HFF-Myc (cell line): ENCODE measurements around the gene PRPH.

ENCODE experiments used
- DNase-seq: peaks from one replicate; pipeline ENCODE4 v3.0.0-alpha.2; 2011; ENCODE audit warnings: low read depth; ENCODE audit errors: extremely low read depth
- H3K4me3 ChIP-seq: replicated peaks from 2 replicates; pipeline ENCODE4 v1.5.1; 2011; ENCODE audit warnings: low read depth, mild to moderate bottlenecking, control low read depth, low read length
- CTCF ChIP-seq: IDR thresholded peaks from 2 replicates; pipeline ENCODE4 v1.5.1; 2012; ENCODE audit warnings: mild to moderate bottlenecking, low read depth, low read length, control low read depth; ENCODE audit errors: missing control alignments

The PRPH gene

GRCh38 chr12:49327887-49328286 lies 32.9 kb downstream of the PRPH start:
- no peak for TF ChIP-seq CTCF
- DNase-seq: no peak
- H3K4me3 ChIP-seq: no peak overlapping the region

GRCh38 chr12:49328816-49329215 lies 33.9 kb downstream of the PRPH start:
- no peak for TF ChIP-seq CTCF
- DNase-seq: no peak
- H3K4me3 ChIP-seq: no peak overlapping the region

- DNase-seq: no peak
- TF ChIP-seq CTCF: no peak
- H3K4me3 ChIP-seq: no peak overlapping the region
These were observed 35.2 kb downstream of the PRPH start for GRCh38 chr12:49330032-49330619.

GRCh38 chr12:49330631-49331379 lies 35.9 kb downstream of the PRPH start:
- no peak for DNase-seq
- no peak overlapping the region for H3K4me3 ChIP-seq
- no peak for TF ChIP-seq CTCF

- peak; percentile 79 for TF ChIP-seq CTCF
- DNase-seq: peak; percentile 38
- H3K4me3 ChIP-seq: no peak overlapping the region
These were observed 36.7 kb downstream of the PRPH start for GRCh38 chr12:49331380-49332222.

- no peak overlapping the region for H3K4me3 ChIP-seq
- DNase-seq: no peak
- no peak for TF ChIP-seq CTCF
These were observed 37.5 kb downstream of the PRPH start for GRCh38 chr12:49332441-49332861.
